Fibroblast of peridontal ligament (primary cell): ENCODE measurements around the gene DNASE1L1.

Source experiments
- DNase-seq: peaks from one replicate; pipeline ENCODE4 v3.0.0-alpha.2; 2010; ENCODE audit errors: extremely low read depth

DNASE1L1 gene

GRCh38 chrX:154409222-154409871 is at the start of gene DNASE1L1:
TSS of gene DNASE1L1 (minus strand) at chrX:154409254. CDS start at chrX:154405568, 3,686 bp downstream.
- DNase-seq = no peak

- no peak for DNase-seq
Measured at GRCh38 chrX:154458116-154458953, 49.3 kb upstream of the DNASE1L1 start, which contains the start of gene PLXNA3. TSS of gene PLXNA3 (plus strand) at chrX:154458281. CDS start at chrX:154460184, 1,903 bp downstream.

GRCh38 chrX:154457491-154458115 is 48.5 kb upstream of the DNASE1L1 start:
- no peak for DNase-seq

- DNase-seq = no peak
Measured at GRCh38 chrX:154452823-154453222, 43.8 kb upstream of the DNASE1L1 start.

- DNase-seq = no peak
Measured at GRCh38 chrX:154450312-154450711, 41.3 kb upstream of the DNASE1L1 start.

GRCh38 chrX:154449618-154450017 is 40.6 kb upstream of the DNASE1L1 start:
- DNase-seq = no peak

GRCh38 chrX:154448484-154448883 is 39.4 kb upstream of the DNASE1L1 start:
- DNase-seq = no peak

GRCh38 chrX:154446430-154446829 is 37.4 kb upstream of the DNASE1L1 start:
- DNase-seq = no peak

GRCh38 chrX:154445776-154446175 is 36.7 kb upstream of the DNASE1L1 start:
- DNase-seq = no peak

- no peak for DNase-seq
Measured at GRCh38 chrX:154444755-154445246, 35.7 kb upstream of the DNASE1L1 start.

GRCh38 chrX:154443992-154444754 is 35.1 kb upstream of the DNASE1L1 start, which contains the start of gene FAM50A:
TSS of gene FAM50A (plus strand) at chrX:154444141. CDS start at chrX:154444236, 95 bp downstream.
- peak; percentile 35 for DNase-seq

GRCh38 chrX:154443479-154443910 is 34.4 kb upstream of the DNASE1L1 start:
- DNase-seq = no peak

GRCh38 chrX:154441984-154442707 is 33.1 kb upstream of the DNASE1L1 start:
- DNase-seq = no peak

GRCh38 chrX:154441564-154441963 is 32.5 kb upstream of the DNASE1L1 start:
- no peak for DNase-seq

GRCh38 chrX:154440623-154441357 is 31.7 kb upstream of the DNASE1L1 start:
- no peak for DNase-seq

GRCh38 chrX:154439841-154440240 is 30.8 kb upstream of the DNASE1L1 start:
- no peak for DNase-seq

GRCh38 chrX:154437971-154438893 is 29.2 kb upstream of the DNASE1L1 start:
- DNase-seq = no peak

- DNase-seq = no peak
Measured at GRCh38 chrX:154436983-154437752, 28.1 kb upstream of the DNASE1L1 start, which contains the start of gene GDI1. TSS of gene GDI1 (plus strand) at chrX:154437154. CDS start at chrX:154437255, 101 bp downstream.
